NCI-H510A (cell line): ENCODE results near the gene RRAS.

ENCODE experiments used
- DNase-seq: peaks from one replicate; lab custom pipeline; 2025; lab: John Stamatoyannopoulos, UW

The RRAS gene

DNA sequence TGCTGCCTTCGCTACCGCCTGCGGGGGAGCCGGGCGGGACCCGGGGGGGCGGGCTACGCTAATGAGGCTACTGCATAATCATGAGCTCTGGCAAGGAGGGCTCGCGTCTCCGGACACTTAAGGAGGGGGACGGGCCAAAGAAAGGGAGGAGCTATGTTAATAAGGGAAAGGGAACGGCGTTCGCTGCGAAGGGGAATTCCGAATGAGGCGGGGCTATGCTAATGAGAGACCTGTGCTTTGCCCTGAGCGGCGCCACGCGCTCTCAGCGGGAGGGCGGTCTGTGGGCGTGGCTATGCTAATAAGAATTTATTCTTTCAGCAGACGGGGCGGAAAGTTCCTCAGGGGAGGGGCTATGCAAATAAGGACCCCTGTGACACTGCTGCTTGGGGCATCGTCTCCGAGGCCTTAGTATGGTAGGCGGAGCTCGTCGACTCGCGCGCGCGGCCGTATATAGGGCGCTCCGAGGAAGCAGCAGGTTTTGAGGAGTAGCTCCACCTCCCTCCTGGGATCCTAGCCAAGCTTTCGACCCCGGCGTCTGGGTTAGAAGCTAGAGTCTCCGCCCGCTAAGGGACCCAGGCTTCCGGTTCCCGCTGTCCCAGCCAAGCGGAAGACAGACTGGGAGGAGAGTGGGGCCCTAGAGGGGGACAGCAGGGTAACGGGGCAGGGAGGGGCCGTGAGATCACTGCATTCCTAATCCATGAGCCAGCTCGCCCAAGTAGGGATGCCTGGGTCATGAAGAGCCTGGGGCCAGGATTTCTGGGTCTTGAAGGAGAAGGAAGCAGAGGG, at the start of gene RRAS:
RRAS (minus strand) TSS at position 31 of the 786 bp plus-strand sequence. CDS start 45 bp downstream, outside the sequence.
- DNase-seq, result peak; percentile 100

- peak; percentile 76 for DNase-seq
Observed at GRCh38 chr19:49689133-49690078, 49.5 kb upstream of the RRAS start, which contains the start of gene ADM5. Gene ADM5, plus strand, starts transcription at chr19:49689594. Its CDS starts 244 bp downstream, at chr19:49689838.

- no peak for DNase-seq
Observed at GRCh38 chr19:49688531-49689132, 48.7 kb upstream of the RRAS start.

GRCh38 chr19:49687566-49688316, 47.8 kb upstream of the RRAS start:
- DNase-seq, result no peak

GRCh38 chr19:49687150-49687549, 47.2 kb upstream of the RRAS start:
- DNase-seq, result no peak

GRCh38 chr19:49686503-49687088, 46.7 kb upstream of the RRAS start:
- no peak for DNase-seq

DNA sequence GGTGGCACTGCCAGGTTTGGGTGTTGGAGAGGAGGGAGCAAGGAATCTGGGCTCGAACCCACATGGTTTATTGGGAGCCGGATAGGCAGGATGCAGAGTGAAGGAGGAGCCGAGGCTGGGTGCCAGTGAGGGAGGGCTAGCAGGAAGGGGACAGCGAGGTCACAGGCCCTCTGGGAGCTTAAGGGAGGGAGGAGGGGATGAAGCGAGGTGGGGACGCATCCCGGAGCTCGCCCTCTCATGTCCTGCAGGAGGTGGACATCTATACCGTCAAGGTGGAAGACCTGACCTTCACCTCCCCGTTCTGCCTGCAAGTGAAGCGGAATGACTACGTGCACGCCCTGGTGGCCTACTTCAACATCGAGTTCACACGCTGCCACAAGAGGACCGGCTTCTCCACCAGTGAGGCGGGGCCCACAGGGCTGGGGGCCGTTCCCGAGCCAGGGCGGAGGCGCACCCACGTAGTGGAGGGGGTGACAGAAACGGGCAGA, 45.9 kb upstream of the RRAS start:
- DNase-seq, result no peak

DNA sequence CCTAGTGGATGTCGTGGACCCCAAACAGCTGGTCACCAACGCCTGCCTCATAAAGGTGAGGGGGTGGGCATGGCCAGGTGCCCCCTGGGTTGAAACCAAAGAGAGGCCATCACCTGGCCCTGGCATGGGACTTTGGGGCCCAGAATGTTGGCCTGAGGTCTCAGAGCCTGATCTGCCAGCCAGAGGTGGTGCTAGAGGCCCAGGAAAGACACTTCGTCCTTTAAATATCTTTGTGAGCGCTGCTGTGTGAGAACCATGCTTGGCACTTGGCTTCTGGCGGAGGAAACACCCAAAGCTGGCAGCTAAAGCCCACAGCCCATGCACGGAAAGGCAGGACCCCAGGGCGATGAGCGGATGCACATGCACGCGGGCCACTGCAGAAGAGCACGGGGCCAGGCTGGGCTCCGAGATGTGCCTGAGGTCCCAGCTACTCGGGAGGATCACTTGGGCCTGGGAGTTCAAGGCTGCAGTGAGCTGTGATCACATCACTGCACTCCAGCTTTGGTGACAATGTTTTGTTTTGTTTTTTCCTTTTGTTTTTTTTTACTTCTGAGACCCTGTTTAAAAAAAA, 45.1 kb upstream of the RRAS start:
- DNase-seq, result no peak

DNA sequence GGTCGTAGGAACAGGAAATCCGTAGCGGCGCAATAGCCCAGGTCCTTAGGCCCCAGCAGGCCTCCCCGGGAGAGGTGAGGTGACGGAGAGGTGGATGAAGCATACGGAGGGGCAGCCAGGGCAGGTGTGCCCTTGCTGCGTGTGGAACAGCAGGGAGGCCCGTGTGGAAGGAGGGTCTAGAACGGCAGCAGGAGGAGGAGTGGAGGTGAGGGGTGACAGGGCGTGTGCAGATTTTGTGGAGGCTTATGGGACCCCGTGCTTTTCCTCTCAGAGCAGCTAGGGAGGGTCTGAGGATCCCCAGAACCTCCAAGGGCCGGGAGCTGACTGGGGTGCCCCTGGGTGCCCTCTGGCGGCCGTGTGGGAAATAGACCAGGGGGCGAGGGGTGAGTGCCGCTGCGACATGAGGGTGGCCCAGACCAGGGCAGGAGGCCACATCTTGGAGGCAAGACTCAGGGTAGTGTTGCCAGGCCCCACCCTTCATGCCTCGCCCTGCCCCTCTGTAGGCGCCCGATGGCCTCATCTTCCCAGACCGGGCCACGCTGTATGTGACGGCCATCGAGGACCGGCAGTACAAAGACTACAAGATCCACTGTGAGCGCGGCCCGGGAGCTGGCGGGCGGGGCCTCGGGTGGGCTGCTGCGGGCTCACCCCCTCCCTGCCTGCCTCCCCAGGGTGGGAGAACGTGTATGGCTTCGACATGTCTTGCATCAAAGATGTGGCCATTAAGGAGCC, 44.5 kb upstream of the RRAS start:
- no peak for DNase-seq

DNA sequence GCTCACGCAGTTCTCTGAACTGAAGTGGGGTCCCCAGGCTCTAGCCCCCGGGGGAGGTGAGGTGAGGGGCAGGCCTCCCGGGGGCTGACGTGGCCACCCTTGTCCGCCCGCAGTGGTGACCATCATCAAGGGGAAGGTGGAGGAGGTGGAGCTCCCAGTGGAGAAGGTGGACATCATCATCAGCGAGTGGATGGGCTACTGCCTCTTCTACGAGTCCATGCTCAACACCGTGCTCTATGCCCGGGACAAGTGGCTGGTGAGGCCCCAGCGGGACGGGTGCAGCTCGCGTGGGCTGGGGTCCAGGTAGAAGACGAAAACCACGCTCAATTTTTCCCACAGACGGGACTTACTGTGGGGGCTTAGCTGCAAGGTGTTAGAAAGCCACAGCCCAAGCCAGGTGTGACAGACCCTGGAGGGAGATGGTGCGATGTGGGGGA, 43.9 kb upstream of the RRAS start:
- DNase-seq, result no peak

GRCh38 chr19:49682274-49682673, 42.3 kb upstream of the RRAS start:
- no peak for DNase-seq

DNA sequence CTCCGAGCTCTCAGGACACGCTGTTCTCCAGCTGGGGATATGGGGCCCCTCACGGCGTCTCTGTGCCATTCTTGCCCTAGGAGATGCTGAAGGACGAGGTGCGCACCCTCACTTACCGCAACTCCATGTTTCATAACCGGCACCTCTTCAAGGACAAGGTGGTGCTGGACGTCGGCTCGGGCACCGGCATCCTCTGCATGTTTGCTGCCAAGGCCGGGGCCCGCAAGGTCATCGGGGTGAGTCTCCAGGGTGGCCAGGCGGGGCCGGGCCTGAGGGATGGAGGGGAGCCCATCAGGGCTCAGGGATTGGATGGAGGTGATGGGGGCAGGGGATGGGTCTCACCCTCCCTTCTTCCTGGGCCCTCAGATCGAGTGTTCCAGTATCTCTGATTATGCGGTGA, 41.9 kb upstream of the RRAS start:
- no peak for DNase-seq

GRCh38 chr19:49680421-49681351, 40.7 kb upstream of the RRAS start:
- peak; percentile 62 for DNase-seq

DNA sequence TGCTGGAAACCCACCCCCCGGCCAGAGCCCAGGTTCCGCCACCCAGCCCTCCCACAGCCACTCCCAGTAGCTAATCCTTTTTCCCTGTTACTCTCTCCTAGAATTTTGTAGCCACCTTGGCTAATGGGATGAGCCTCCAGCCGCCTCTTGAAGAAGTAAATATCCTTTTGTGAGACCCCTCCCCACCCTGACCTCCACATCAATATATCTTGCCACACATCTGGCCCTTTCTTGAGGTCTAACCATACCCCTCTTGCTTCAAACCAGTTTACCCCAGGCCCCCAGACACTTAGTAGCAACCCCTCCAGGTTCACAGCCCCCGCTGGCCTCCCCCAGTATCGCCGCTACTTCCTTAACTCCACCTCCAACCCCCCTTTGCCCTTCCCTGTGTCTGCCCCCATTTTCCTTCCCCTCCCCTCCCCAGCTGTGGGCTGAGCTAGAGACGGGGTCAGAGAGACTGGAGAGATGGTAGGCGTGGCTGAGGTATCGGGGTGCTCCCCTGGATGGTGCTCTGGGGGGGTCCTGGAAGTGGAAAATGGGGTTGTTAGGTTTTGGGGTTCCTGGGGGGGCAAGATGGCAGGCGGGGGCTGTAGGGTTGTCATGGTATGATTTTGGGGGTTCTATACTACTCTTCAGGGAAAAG, 39.9 kb upstream of the RRAS start:
- DNase-seq, result no peak

DNA sequence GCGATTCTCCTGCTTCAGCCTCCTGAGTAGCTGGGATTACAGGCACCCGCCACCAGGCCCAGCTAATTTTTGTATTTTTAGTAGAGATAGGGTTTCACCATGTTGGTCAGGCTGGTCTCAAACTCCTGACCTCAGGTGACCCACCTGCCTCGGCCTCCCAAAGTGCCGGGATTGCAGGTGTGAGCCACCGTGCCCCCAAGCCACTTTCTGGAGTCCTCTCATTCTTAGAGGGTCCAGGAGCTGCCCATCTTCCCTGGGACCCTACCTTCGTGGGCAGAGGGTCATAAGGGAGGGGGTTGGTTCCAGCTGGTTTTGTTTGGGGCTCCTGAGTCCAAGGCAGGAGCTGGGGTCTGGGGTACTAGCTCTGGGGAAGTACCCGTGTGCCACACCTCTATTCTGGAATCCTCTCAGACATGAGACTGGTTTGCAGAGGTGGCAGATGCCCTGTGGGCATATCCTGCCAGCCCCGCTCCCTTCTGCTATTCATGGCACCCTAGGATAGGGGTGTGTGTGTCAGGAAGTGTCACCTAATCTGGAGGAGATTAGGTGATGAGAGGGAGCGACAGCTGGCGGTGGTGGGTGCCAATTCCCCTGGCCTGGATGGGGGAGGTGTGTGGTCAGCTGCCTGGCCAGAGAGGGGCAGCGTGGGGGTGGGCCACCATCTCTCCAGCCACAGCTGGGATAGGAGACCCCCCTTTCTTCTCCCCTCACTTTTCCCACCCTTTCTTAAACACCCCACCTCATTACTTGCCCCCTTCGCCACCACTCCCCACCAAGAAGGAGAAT, 39.2 kb upstream of the RRAS start:
- DNase-seq, result no peak

- peak; percentile 54 for DNase-seq
Observed at GRCh38 chr19:49677901-49678674, 38.1 kb upstream of the RRAS start.
